ENCODE results near the gene NCOA5.

DNA sequence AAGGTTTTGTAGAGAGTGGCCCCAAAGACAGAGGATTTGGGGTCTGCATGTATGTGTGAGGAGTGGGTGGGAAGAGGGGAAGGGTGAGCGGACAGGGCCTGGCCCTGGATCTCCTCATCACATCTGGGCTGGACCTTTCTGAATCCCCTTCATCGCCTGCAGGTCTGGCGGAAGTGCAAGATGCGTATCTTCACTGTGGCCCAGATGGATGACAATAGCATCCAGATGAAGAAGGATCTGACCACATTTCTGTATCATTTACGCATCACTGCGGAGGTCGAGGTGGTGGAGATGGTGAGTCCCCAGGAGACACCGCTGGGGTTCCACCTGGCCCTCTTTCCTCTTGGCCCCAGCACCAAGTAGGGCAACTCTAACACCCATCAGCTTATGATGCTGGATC lies 36.3 kb downstream of the NCOA5 start:
- TF ChIP-seq CTCF (IDR thresholded peaks at IDR 0.05; ENCODE audit: poor library complexity) (no peak), EZH2 (IDR thresholded peaks at IDR 0.05; ENCODE audit: borderline replicate concordance) (no peak)
